Measurements from ENCODE around the gene MIP. TPM values are rescaled to one million over a fixed set of nuclear protein-coding genes. Genes with fewer than 3 reads are reported as not detected.

The MIP gene
- total RNA-seq, 4 donors from 2014 or later = not detected

DNA sequence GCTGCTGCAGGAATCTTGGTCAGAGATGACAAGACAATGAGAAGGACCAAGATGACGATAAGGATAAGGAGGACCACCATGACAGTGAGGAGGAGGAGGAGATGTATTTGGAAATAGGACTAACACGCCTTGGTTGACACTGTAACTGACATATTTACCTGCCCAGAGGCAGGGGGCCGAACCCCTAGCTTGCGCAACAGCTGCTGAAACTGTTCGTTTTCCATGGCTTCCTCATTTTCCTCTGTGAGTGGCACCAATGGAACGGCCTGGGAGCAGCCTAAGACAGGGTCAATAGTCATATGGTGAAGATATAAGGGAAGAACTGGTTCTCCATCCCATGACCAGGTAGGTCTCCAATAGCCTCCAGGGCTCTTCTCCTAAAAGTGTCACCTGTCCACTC, 34.0 kb downstream of the MIP start:
- TF ChIP-seq POLR2A (IDR thresholded peaks at IDR 0.05) = no peak
- TF ChIP-seq, protein P1, sequence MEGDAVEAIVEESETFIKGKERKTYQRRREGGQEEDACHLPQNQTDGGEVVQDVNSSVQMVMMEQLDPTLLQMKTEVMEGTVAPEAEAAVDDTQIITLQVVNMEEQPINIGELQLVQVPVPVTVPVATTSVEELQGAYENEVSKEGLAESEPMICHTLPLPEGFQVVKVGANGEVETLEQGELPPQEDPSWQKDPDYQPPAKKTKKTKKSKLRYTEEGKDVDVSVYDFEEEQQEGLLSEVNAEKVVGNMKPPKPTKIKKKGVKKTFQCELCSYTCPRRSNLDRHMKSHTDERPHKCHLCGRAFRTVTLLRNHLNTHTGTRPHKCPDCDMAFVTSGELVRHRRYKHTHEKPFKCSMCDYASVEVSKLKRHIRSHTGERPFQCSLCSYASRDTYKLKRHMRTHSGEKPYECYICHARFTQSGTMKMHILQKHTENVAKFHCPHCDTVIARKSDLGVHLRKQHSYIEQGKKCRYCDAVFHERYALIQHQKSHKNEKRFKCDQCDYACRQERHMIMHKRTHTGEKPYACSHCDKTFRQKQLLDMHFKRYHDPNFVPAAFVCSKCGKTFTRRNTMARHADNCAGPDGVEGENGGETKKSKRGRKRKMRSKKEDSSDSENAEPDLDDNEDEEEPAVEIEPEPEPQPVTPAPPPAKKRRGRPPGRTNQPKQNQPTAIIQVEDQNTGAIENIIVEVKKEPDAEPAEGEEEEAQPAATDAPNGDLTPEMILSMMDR (IDR thresholded peaks at IDR 0.05 in 4 of 5, conservative IDR thresholded peaks at IDR 0.05 in 1 of 5) = no peak
- intact Hi-C loops (cut with DNase I; ENCODE audit: low total_unique reads) = no loop called here
- H3K27me3 ChIP-seq = no peaks in the 10 kb centered on the region
- H3K4me3 ChIP-seq = no peak overlapping the region
- ATAC-seq (no peak), DNase-seq (no peak)
- H3K4me1 ChIP-seq = no peaks in the 10 kb centered on the region
- H3K27ac ChIP-seq = no peak overlapping the region
- no peaks in the 10 kb centered on the region for H3K36me3 ChIP-seq
- in situ Hi-C loops (cut with MboI; ENCODE audit: low sequenced_read_pairs in 4 of 4) = no loop called here
- no peaks in the 10 kb centered on the region for H3K9me3 ChIP-seq

DNA sequence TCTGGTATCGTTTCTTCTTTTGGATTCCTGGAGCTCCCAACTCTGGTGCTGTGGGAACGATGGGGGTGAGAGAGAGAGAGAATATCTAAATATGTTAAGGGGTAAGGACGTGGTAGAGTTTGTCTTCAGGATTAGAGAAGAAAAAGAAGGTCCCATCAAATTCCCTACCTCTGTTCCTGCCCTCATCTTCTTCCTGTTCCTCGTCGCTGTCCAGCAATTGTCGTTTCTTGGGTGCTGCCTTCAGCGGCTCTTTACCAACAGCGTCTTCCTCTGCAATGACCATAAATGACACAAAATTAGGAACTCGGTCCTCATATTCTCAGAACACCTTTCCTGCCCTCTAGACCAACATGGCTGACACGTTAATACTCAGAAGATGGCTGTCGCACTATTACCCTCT, 36.7 kb downstream of the MIP start:
- Histone ChIP-seq H3K27me3 (no peaks in the 10 kb centered on the region), H3K9me3 (no peaks in the 10 kb centered on the region), H3K4me3 (no peak overlapping the region), H3K27ac (no peak overlapping the region), H3K36me3 (no peaks in the 10 kb centered on the region), H3K4me1 (no peaks in the 10 kb centered on the region)
- DNase-seq (no peak), ATAC-seq (no peak)
- intact Hi-C loops (cut with DNase I; ENCODE audit: low total_unique reads) = no loop called here
- in situ Hi-C loops (cut with MboI; ENCODE audit: low sequenced_read_pairs in 4 of 4) = no loop called here
- TF ChIP-seq, protein P1 (IDR thresholded peaks at IDR 0.05 in 4 of 5, conservative IDR thresholded peaks at IDR 0.05 in 1 of 5) = no peak
- no peak for TF ChIP-seq POLR2A (IDR thresholded peaks at IDR 0.05)

DNA sequence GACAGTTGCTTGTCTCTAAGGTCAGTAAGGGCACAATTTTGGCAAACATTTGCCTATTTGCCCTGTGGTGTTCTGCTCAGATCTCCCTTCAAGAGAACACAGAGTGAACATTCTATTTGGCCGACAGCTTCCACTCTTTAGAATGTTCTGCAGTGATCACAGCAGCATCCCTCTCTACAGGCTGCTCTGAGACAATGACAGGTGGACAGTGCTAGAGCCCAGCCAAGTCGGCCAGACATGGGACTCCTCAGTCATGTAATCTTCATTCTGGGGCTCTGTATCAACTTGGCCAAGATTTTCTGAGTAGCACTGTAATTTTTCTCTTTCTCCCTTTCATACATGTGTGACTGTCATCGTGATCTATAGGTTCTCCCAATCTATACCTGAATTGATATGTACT, 40.1 kb downstream of the MIP start:
- no peaks in the 10 kb centered on the region for H3K36me3 ChIP-seq
- DNase-seq (no peak), ATAC-seq (no peak)
- H3K9me3 ChIP-seq = no peaks in the 10 kb centered on the region
- no peak overlapping the region for H3K27ac ChIP-seq
- no peak overlapping the region for H3K4me3 ChIP-seq
- in situ Hi-C loops (cut with MboI; ENCODE audit: low sequenced_read_pairs in 4 of 4) (no loop called here), intact Hi-C loops (cut with DNase I; ENCODE audit: low total_unique reads) (no loop called here)
- no peak for TF ChIP-seq POLR2A (IDR thresholded peaks at IDR 0.05)
- TF ChIP-seq, protein P1 (IDR thresholded peaks at IDR 0.05 in 4 of 5, conservative IDR thresholded peaks at IDR 0.05 in 1 of 5) = no peak
- no peaks in the 10 kb centered on the region for H3K4me1 ChIP-seq
- H3K27me3 ChIP-seq = no peaks in the 10 kb centered on the region

DNA sequence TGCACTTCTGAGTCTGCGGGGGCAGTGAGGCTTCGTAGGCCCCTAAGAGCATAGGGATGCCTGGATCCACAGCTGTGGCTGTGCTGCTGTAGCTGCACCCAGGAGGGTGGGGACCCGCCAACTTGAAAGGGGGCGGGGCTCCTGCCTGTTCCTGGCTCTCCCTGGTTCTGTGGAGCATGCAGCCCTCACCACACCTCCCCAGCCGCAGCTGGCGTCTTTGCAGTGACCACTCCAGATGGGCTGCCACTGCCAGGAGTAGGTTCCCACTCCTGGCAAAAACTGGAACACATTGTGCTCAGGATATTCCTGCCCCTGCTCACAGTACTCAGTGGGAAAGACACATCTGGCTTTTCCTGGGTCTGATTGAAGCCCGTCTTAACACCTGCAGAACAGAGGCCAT, 41.1 kb downstream of the MIP start:
- DNase-seq (no peak), ATAC-seq (no peak)
- intact Hi-C loops (cut with DNase I; ENCODE audit: low total_unique reads) = no loop called here
- TF ChIP-seq, protein P1 (IDR thresholded peaks at IDR 0.05 in 4 of 5, conservative IDR thresholded peaks at IDR 0.05 in 1 of 5) = no peak
- TF ChIP-seq POLR2A (IDR thresholded peaks at IDR 0.05) = no peak
- Histone ChIP-seq H3K4me3 (no peak overlapping the region), H3K27ac (no peak overlapping the region), H3K27me3 (no peaks in the 10 kb centered on the region), H3K36me3 (no peaks in the 10 kb centered on the region), H3K9me3 (no peaks in the 10 kb centered on the region), H3K4me1 (no peaks in the 10 kb centered on the region)
- in situ Hi-C loops (cut with MboI; ENCODE audit: low sequenced_read_pairs in 4 of 4) = no loop called here

Data from gastrocnemius medialis (tissue), 4 donors.